Activated CD4-positive, alpha-beta T cell treated with anti-CD3 and anti-CD28 coated beads, Interleukin-2, Interleukin-4, amounts not matched to agents 100 ng/mL and 50 ng/mL, durations not matched to agents 16 hours and 8 hours (primary cell): Measurements from ENCODE around the gene VPS16.

Experiments used
- DNase-seq: peaks from one replicate; pipeline ENCODE4 v3.0.0-alpha.2; 2020; ENCODE audit warnings: low spot score

The VPS16 gene

DNA sequence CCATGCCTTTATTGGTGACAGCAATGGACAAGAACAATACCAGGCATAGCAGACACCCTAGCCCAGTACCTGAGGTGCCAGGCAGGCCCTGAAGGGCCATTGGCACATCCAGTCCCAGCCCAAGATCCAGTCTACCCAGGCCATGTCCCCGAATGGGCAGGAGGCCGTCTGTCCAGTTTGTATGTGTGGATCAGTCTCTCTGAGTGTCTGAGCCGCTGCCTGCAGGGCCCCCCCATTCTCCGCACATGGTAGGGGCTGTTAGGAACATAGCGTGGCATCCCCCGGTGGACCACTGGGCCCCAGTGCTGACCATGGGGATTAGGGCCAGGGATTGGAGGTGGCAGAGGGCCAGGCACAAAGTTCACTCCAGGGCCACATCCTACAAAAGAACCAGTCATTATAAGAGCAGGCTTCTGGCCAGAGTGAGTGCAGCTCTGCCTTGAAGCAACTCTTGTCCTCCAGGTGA, 5.2 kb upstream of the VPS16 start:
- no peak for DNase-seq

DNA sequence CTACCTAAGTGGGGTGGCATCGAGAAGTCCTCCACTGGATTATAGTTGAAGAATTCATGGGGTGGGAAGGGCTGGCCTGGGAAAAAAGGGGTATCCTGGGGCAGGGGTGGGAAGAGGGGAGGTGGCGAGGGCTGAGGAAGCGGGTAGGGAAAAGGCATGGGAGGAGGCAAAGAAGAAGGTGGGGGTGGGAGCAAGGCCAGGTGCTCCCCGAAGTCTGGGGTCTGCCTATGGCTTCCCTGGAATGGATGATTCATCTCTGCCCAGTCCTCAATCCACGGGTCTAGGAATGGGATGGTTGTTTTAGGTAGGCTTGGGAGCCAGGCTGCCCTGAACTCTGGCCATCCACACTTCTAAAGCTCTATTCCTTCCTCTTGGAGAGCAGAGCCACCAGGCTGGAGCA, 4.5 kb upstream of the VPS16 start:
- no peak for DNase-seq

DNA sequence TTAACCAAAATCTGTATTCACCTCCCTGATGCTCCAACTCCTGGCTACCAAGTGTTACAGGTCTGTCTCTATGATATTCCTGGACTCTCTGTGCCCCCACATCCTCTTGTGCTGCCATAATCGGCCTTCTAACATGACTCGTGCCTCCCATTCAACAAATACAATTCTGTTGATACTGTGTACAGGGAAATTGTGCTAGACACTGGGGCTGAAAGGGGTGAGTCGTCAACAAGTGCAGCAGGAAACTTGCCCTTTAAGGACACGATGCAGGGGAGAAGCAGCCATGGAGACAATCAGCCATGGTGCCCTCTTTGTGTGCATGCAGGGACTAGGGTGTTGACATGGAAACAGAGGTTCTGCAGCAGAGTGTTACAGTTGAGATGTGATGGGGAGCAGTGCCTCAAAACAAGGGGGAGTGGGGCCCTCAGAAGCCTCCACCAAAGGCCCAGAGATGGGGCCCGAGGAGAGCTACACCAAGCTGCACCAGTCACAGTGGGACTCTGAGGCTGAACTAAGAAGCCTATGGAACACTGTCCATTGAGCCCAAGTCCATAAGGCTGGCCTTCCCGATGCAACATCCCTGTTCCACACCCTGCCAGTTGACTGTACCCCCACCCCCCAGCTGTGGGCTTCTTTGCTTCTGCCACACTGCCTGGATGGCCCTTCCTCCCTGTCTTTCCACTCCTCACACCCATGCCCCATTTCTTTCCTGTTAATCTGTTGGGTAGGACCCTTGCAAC, 3.2 kb upstream of the VPS16 start:
- no peak for DNase-seq

DNA sequence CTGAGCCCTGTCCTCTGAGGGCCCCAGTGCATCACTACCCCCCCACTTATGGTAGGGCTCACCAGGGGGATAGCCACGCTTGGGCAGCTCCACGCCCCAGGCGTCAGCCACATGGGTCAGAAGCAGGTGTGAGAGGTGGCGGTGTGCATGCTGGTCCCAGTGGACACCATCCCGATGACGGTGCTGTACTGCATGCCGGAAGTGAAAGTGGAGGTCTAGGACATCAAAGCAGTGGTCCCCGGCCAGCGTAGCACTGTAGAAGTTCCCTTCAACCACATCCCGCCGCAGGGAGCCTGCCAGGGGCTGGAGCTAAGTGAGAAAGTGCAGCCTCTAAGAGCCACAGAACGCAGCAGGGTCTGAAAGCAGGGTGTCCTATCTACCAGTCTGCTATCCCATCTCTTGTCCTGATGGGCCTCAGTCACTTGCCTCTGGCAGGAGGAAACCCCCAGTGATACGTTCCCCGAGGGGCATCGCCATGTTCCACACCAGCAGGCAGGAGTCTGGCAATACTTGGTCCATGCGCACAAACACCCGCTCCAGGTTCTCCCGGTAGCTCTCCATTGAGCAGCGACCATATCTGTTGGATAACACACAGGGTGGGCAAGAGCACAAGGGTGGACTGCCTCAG, 2.3 kb upstream of the VPS16 start:
- no peak for DNase-seq

DNA sequence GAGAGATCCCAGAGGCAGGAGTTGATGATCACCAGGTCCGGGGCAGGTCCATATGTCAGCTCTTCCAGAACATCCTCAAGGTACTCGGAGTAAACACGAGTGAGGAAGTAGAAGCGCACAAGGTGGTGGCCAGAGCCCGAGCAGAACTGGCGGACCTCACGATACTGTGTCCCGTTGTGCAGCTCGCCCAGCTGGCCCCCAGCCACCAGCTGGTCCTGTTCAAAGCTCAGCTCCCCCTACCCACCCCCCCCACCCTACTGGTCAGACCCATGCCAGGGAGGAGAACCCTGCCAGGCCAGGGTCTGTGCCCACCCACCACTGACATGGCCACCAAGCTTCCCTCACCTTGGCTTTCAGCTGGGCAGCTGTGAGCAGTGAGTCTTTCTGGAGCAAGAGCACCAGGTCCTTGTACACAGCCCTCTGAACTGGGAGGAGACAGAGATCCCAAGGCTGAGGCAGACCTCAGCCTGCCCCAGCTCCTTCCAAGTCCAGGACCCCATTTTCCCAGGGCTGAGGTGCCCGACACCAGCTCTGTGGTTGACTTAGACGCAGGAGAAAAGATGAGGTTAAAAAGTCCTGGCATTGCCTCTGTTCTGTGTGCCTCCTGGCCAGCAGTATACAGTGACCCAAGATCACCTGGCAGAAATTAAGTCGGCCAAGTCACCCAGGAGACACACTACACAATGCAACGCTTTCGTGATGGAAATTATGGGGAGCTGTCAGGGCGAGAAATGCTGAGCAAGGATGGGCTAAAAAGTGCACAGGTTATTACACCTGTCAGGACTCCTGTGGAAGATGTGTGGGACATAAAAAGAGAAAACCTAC, 1.5 kb upstream of the VPS16 start:
- no peak for DNase-seq

DNA sequence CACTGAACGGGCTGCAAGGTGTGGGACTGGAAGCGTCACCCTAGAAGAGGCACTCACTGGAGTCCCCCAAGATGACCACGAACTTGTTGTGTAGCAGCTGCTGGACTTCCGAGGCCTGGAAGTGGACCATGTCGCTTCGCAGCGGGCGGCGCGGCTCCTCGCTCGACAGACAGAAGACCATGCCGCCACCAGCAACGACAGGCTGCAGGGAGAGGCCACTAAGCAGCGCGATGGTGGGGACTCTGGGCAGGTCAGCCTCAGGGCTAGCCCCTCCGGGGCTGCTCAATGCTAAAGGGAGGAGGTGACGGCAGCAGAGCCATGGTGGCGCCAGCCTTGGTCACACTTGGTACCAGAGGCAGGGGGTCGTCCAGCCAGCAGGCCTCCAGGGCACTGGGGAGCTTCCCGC, 810 bp upstream of the VPS16 start:
- DNase-seq, result no peak

DNA sequence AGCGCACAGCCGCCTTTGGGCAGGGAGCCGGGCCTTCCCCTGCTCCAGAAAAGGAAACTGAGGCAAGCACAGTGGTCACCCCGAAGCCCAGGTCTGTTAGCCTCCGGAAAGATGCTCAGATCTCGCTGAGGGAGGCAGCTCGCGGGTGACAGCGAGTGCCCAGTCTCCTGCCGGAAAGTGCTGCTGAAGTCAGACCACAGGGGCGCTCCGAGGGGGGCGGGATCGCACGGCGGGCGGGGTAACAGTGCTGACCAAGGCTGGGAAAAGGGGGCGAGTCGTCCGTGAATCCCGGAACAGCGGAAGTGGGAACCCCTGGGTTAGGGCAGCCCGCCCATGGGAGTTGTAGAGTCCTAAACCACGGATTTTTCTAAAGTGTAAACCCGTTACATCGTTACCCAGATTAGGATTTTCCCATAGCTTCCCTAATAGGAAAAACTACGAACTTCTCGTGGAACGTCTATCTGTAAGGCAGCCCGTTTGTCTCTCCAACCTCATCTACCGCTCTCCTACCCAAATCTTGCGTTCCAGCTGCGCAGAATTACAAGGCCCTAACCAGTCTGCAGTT, 504 bp downstream of the VPS16 start:
- peak; percentile 20 for DNase-seq

DNA sequence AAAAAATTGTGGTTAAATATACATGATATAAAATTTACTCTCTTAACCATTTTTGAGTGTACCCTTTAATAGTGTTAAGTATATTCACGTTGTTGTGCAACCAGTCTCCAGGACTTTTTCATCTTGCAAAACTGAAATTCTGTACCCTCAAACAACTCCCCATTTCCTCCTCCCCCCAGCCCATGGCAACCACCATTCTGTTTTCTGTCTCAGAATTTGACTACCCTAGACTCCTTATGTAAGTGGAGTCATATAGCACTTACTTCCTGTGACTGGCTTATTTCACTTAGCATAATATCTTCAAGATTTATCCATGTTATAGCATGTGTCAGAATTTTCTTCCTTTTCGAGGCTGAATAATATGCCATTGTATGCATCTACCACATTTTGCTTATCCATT, 5.1 kb downstream of the VPS16 start:
- no peak for DNase-seq

DNA sequence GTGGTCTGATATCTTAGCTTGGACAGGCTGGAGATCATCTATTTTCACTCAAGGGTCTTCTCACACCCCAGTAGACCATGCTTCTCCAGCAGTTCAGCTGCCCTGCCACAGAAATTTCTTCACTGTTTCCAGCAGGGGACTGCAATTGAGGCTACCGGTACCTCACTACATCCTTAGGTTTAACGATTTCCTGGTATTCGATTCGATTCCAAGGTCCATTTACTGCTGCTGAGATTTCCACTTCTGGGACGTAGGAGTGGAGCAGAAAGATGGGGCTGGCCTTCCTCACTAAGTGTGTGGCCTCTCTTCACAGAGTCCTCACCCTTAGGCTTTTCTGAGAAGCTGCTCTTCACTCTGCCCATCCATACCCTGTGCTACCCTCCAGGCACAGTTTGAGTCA, 6.2 kb downstream of the VPS16 start:
- DNase-seq, result no peak

DNA sequence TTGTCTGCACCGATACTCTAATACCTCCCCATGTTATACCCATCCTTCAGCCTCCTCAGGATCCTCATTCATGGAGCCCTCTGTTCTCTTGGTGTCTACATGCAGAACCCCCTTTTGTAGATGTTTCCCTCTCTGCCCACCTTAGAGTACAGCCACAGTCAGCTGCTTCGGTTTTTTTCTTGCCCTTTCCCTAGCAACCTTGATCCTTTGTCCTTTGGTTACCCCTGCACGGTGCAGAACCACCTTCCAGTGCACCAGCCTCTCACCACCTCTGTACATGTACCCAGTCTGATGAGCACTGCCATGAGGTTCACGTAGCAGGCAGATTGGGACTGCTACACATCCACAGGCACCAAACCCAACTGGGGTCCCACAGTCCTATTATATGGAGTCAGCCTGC, 7.3 kb downstream of the VPS16 start:
- no peak for DNase-seq

DNA sequence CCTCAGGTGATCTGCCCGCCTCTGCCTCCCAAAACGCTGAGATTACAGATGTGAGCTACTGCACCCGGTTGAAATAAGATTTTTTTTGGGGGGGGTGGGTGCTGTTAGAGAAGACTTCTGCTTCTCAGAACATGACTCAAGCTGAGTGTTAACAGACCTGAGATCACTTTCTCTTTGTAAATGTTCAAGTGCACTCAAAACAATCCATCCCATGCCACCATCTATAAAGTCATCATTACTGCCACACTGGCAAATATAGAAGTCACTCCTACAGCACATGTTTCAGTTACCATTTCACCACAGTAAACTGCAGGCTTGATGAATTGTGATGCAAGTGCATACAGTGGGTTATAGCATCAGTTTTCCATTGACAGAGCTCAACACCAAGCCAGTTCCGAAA, 9.0 kb downstream of the VPS16 start:
- DNase-seq, result no peak

DNA sequence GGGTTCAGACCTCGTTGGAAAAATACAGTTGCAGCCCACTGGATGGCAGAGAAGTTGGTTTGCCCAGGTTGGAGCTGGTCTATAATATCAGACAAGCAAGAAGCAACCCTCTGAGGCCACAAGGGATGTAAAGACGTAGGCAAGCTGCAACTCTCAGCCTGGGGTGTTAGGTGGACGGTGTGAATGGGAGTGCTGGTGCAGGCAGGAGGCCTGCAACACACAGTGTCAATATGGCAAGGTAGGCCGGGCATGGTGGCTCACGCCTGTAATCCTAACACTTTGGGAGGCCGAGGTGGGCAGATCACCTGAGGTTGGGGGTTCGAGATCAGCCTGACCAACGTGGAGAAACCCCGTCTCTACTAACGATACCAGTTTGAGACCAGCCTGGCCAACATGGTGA, 10.5 kb downstream of the VPS16 start:
- no peak for DNase-seq

DNA sequence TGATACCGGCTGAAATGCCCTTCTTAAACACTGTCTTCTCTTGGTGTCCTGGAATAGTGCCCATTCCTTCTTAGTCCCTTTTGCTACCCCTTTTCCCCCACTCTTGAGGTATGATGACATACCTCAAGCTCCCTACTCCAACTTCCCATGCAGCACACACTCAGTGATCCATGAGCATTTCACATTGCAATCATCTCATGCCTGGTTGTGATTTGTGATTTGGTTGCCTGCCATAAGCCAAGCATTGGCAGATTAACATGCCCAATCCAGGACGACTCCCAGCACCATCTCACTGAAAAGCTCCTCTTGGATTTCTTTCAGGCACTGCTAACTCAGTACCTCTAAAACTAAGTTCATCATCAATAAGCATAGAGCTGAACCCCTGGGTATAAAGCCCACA, 18.0 kb downstream of the VPS16 start:
- DNase-seq, result no peak

DNA sequence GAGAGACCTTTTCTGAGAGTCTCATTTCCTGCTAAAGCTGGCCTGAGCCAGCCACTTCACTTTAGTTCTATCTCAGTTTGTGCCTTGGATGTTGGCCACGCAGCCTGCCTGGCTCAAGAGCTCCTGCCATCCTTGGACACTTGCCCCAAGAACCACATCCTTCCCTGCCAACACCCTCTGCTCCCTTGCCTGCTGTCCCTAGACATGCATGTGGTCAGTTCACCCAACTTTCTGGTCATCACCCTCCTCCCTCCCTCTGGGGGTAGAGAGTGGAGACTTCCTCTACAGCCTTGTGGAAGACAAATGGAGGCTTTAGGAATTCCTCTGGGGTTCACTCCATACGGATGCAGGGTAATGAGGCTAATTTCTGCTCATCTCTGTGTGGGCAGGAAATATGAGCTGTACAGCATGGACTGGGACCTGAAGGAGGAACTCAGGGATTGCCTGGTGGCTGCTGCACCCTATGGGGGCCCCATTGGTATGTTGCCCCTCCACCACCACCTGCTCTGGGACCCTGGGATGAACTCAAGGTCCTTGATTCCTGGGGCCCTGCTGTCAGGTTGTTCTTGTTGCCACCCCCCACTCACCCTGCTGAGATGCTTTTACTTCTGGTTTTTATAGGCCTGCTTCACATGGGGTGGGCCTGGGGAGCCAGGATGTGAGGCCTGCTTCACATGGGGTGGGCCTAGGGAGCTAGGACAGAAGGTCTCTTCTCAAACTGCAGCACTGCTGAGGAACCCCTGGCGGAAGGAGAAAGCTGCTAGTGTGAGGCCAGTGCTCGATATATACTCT, 19.0 kb downstream of the VPS16 start:
- no peak for DNase-seq

DNA sequence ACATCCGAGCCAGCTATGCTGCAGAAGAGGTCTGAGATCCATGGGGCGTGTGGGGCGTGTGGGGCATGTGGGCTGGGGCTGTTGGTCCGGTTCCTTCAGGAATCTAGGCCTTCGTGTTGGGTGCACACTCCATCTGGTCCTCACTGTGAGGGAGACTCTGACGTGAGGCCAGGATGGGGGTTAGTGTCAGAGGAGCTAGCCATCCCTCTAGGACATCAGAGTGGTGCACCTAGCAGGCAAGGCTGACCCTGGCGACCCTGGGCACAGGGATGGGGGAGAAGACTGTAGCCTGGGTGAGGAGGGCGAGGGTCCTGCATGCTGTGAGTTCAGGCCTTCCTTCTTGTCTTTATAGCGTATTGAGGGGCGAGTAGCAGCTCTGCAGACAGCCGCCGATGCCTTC, 24.1 kb downstream of the VPS16 start:
- no peak for DNase-seq

DNA sequence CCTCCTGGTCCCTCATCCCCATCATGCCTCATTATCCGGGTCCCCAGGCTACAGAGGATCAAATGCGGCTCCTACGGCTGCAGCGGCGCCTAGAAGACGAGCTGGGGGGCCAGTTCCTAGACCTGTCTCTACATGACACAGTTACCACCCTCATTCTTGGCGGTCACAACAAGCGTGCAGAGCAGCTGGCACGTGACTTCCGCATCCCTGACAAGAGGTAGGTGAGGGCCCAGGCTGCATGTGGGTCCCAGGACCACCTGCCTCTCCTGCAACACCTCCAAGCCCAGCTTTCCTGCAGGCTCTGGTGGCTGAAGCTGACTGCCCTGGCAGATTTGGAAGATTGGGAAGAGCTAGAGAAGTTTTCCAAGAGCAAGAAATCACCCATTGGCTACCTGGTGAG, 24.6 kb downstream of the VPS16 start:
- no peak for DNase-seq

DNA sequence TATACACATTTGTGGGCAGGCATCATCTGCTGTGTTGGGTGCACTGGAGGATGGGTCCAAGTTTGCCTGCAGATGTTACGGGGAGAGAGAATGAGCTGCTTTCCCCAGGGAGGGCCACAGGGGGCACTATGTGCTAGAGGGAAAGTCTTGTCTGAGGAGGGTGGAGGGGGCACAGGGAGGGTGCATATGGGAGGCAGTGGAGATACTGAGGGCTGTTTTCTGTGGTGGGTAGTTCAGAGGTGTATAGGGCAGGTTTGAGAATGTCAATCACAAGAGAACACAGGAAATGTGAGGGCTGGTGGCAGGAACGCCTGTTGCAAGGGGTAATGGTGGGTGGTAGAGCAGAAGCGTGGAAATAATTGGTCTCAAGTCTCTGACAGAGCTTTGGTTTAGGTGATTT, 25.1 kb downstream of the VPS16 start:
- no peak for DNase-seq

DNA sequence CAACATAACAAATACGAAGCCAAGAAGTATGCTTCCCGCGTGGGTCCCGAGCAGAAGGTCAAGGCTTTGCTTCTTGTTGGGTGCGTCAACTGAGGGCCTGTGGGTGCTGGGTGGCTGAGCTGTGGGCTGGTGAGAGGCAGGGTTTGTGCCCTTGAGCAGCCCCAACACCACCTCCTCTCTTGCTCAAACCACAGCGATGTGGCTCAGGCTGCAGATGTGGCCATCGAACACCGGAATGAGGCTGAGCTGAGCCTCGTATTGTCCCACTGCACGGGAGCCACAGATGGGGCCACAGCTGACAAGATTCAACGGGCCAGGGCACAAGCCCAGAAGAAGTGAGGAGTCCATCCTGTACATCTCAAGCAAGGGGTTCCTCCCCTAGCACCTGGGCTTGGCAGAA, 25.7 kb downstream of the VPS16 start:
- no peak for DNase-seq

DNA sequence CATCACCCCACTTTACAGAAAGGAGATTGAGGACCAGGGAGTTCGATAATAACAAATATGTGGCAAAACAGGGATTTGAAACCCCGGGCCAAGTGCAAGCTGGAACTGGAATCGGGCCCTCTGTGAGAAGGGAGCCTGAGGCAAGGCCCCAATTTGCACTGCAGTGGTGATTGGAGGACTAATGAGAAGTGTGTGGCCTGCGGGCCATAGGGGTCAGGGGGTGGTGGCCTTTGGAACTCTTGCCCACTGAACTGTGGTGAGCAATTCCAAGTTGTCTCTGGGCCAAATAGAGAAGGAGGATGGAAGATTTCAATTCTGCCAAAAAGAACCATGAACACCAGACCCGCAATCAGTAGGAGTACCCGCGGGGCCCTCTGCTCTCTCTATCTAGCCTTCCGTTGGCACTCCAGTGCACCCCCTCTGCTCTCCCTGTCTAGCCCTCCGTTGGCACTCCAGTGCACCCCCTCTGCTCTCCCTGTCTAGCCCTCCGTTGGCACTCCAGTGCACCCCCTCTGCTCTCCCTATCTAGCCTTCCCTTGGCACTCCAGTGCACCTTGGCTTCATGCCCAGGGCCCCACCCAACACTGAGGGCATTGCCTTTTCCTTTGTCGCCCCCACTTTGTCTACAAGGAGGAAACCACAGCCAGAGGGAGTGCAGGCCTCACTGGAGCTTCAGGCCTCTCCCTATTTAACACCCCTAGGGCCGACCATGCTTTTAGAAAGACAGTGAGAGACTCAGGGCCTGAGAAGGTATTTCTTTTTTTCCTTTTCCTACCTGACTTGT, 26.7 kb downstream of the VPS16 start:
- DNase-seq, result no peak

DNA sequence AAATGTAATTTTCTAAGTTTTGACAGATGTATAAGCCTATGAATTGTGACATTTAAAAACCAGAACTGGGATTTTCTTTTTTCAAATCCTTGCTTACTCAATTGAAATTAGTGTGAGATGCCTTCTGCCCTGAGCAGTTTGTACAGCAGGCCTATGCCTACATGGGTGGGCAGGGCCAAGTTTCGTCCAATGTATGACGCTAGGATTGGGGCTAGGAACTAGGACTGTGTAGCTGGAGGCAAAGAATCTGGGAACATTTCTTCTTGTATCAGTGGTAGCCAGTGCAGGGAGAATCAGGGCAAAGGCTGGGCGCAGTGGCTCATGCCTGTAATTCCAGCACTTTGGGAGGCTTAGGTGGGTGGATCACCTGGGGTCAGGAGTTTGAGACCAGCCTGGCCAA, 28.8 kb downstream of the VPS16 start:
- DNase-seq, result no peak

DNA sequence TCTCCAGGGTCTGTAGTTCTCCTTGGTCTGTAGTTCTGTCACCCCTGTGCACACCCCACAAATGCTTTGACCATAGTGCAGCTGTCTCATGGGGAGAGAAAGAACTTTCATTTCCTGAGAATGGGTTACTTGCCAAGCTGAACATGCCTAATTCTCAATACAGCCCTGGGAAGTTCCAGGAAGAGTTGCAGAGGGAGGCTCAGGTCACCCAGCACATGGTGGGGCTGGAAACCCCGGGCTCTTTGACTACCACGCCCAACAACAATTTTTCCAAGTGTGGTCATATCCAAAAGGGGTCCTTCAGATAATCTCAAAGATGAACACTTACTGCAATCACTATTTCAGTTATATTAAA, 30.5 kb downstream of the VPS16 start:
- peak; percentile 15 for DNase-seq
